Stimulated activated CD4-positive, alpha-beta T cell treated with anti-CD3 and anti-CD28 coated beads, Interleukin-2, amount 100 ng/mL, for 24 hours (primary cell): ENCODE results near the gene KAZN.

ENCODE experiments used
- DNase-seq, 2 donors: peaks; one replicate each; pipeline ENCODE4 v3.0.0-alpha.2; 2020

The KAZN gene

DNA sequence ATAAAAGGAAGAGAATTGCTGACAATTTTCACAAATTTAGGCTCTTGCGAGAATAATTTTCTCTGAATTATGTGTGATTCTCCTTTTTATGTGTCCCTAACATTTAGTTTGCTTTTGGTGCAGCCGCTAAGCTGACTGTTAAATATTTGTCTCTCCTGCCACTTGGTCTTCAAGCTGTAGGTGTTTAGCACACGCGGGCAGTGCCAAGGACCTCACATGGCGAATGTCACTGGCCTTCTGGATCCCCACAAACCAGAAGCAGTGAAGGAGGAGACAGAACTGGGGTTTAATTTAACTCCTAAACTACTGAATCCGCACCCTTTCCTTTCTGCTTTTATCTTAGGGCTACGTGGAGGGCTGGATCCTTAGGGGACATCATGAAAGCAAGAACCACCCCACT lies 120.0 kb downstream of the KAZN start:
- DNase-seq: no peak

DNA sequence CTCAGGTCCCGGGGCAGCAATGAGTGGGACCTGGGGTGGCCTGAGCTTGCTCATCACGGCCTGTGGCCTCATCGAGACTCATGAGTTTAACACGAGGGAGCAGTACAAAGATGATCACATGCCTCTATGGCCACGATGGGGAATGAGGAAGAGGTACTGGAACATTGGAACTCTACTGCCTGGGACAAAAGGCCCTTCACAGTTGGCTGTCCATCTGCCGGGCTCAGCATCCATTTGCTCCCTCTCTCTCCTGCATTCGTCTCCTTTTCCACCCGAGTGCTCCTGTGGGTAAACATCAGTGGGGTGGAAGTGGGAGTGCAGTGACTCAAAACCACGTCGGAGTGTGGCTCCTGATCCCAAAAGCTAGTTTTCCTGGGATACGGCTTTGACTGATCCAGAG lies 124.9 kb downstream of the KAZN start:
- no peak for DNase-seq

DNA sequence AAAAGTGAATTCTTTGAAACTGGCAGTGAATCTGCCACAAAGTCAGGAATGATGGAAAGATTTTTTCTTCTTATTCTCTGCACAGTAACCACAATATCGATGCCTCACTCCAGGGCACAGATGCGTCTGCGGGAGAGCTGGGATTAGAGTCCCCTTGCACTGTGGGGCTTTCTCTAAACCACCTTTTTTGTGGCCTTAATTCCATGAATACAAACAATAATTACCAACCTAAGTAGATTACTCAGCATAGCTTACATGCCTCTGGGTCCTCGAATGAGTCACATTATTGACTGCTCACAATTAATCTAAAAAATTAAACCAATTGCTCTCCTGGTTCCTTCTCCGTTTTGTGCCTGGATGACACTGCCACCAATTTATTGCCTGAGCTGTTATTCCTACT lies 125.8 kb downstream of the KAZN start:
- DNase-seq: no peak

DNA sequence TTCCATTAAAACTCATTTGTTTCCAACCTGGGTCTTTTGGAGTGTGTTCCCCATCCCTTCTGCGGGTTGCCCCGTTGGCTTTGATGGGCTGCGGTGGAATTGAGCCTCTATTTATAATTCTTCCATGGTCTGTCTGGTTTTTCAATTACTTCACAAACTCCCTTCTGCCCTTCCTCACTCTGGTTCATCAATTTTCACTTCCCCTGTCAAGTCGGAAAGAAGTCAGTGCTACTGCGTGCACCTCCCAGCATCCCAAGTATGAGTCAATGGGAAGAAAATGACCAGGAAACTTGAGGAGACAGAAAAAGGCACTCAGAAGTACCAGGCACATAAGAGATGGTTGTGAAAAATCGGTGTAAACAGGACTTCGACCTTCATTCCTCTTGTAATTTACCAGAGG lies 126.2 kb downstream of the KAZN start:
- no peak for DNase-seq

DNA sequence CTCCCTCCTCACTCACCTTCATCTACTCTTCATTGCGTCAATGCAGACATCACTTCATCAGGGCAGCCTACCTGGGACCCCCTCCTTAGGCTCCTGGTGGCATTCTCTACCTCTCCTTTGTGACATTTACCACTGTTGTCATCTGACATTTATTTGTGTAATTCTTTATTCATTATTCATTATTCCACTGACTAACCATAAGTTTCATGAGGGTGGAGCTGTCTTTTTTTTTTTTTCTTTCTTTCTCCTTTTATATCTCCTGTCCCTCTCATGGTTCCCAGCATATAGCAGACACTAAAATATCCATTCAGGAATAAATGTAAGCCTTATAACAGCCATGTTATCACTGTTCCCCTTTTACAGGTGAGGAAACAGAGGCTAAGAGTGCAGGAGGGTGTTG lies 126.8 kb downstream of the KAZN start:
- no peak for DNase-seq

DNA sequence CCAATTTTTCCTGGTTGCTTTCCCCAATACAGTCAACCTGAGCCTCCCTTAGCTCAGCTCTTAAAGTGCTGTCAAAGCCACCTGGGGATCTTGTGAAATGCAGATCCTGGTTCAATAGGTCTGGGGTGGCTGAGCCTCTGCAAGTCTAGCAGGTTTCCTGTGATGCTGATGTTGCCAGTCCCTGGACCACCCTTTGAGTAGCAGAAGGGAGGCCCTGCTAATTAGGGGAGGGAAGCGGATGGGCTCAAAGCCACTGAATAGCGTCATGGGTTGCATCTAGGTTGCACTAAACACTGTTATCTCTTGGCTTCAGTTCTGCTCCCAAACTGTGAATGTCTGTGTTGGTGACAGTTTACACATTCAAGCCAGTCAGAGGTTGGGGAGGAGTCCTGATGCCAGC lies 127.2 kb downstream of the KAZN start:
- no peak for DNase-seq

DNA sequence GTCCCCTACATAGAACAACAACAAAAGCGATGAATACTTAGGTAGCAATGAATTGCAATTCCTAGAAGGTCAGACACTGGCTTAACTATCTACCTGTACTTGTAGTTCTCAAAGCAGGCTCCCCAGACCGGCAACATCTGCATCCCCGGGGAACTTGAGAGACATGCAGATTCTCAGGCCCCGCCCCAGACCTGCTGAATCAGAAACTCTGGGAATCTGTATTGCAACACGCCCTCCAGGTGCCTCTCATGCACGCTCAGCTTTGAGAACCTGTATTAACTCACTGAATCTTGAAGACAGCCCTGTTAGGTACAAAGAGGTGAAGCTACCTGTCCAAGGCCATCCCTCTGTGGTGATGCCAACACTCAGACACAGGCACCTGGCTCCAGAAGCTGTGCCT lies 128.1 kb downstream of the KAZN start:
- DNase-seq: no peak

DNA sequence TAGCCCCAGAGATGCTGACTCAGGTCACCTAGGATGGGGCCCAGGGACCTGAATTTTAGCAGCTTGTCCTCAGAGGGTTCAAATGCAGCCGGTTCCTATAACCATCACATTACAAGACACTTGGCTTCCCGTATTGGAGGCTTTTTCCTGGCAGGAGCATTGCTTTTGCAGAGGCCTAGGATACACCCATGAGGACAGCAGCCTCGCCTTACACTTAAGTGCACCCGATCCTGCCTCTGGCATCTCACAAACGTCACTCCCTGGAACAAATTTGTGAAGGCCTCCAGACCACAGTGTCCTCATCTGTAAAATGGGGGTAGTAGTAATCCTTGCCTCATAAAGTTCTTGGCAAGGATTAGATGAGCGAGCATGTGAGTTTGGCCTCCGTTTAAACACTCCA lies 130.0 kb downstream of the KAZN start:
- no peak for DNase-seq

DNA sequence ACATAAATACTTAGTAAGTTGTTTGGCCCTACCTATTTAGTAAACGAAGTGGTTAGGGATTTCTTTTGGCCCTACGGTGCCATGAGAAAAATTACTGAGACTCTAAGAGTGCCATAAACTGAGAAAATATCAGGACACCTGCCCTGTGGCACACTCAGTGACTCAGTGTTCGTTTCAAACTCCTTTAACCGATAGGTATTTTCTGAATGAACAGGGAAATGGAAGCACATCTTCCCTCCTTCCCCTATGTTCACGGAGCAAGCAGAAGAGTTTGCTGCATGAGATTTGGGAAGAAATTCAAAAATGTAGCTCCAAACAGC lies 134.2 kb downstream of the KAZN start:
- no peak for DNase-seq

DNA sequence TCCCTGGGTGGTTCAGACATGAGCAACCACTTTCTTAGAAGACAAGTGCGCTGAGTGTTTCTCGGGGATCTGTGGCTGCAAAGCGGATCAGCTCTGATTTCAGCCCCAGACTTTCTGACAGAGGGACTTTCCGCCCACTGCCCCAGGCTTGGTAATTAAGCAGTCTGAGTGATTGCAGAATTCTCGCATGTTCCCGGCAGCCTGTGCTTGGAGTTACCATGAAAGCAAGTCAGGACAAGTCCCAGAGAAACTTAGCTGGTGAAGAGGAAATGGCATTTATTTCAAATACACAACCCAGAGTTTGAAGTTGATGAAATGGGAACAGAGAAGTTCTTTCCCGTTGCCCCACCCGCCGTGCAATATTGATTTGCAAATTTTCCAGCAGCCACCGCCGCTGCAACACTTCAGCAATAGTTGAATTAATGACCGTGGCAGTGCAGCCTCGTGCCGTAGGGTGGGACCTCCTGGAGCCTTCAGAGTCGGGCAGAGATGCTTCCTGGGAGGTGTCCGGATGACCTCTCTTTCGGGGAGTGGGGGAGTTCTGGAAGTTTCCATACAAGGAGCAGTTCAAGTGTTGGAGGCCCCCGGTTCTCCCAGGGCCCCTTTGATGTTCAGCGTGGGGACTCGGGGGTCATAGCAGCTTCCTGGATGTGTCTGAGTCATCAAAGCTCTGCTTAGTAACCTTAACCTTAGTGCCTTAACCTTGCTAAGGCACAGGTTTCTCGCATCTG lies 134.7 kb downstream of the KAZN start:
- no peak for DNase-seq

DNA sequence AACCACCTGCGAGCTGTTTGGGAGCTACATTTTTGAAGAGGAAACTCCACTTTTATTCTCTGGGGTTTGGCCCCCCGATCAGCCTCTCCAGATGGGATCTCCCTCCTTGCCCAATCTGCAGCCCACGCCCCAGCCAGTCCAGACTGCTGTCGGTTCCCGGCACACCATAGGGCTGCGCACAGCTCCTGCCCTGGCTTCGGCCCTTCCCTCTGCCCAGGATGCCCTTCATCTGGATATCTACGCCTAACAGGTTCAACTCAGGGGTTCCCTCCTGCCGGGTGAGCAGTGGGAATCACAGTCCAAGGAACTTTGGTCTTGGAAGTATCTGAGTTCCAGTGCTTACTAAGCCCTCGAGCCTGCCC lies 135.3 kb downstream of the KAZN start:
- no peak for DNase-seq

DNA sequence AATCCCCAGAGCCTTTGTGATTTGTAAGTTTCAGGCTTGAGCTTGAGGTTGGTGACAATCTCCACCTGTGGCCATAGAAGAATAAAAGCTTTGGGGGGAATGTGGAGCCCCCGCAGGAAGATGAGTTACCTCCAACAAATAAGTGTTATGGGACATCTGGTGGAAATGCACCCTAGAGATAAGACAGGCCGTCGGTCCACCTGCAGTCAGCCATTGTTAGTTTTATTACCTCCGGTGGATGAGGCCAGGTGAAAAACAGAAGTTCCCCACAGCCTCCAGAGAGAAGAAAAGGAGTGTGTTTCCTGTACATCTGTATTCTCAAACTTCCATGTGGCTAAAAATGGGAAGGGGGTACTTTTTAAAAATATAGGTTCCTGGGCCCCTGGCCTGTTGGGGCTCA lies 137.4 kb downstream of the KAZN start:
- DNase-seq: no peak

DNA sequence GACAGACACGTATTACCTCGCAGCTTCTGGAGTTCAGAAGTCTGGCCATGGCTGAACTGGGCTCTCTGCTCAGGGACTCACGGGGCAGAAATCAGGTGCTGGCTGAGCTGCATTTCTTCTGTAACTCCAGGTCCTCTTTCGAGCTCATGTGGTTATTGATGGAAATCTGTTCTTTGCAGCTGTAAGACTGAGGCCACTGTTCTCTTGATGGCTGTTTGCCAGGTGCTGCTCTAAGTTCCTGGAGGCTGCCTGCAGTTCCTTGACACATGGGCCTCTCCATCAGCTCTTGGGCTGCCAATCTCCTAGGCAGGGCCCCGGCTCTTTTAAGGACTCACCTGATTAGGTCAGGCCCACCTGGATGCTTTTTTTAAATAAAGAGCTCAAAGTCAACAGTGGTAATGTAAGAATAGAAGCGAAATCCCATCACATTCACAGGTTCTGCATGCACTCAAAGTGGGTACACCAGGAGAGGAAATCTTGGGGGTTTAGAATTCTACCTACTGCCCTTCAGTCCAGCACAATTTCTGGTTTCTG lies 139.1 kb downstream of the KAZN start:
- DNase-seq: no peak

DNA sequence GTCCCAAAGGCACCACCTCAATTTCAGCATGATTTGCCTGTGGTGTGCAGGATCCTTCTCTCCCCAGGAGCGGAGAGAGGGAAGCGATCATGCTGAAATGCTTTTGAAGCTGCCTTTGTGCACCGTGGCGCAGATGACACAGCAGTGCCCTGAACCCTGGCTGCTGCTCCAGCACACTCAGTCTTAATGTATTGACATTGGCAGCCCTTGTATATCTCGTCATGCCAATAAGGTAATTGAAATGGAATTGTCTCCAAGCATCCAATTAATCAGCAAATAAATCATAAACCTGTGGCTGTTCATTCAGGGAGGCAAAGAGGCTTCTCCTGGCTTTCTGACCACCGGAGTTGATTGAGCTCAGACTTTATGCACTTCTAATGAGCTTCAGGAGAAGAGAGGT lies 139.8 kb downstream of the KAZN start:
- no peak for DNase-seq

DNA sequence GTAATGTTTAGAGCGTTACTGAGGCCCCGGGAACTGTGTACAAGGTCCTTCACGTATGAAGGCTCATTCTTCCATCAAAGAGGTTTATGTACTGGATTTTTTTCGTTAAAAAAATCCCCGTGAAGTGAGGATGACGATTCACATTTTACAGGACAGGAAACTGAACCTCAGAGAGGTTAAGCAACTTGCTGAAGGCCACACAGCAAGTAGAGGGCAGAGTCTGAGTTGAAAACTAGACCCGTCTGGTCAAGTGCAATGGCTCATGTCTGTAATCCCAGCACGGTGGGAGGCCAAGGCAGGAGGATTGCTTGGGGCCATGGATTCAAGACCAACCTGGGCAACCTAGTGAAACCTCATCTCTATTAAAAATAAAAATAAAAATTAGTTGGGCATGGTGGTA lies 140.2 kb downstream of the KAZN start:
- DNase-seq: no peak

DNA sequence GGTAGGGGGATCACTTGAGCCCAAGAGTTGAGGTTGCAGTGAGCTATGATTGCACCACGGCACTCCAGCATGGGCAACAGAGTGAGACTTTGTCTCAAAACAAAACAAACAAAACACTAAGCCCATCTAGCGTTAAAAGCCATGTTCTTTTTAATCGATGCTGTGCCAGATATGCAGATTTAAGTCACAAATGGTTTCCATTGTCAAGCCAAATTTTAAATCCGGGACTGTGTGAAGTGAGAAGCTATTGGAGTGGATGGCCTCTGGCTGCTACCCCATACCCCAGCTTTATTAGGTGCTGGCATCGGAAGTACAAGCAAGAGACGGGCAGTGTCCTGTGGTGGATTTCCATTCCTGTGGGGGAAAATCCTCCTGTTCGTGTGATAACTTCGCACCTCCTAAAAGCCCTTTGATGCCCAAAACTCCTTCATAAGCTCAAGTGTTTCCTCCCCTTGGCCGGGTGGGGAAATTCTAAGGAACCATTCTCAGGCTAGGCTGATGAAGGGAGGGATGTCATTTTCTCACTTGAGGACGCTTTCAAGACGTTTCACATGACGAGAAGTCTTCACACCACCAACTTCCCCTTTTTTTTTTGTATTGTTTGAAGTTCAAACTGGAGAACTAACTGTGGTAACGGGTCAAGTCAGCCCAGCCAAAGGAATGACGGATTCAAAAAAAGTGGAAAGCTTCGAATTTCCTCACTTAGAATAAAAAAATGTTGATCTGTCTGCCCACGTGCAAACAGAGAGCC lies 140.8 kb downstream of the KAZN start:
- no peak for DNase-seq

DNA sequence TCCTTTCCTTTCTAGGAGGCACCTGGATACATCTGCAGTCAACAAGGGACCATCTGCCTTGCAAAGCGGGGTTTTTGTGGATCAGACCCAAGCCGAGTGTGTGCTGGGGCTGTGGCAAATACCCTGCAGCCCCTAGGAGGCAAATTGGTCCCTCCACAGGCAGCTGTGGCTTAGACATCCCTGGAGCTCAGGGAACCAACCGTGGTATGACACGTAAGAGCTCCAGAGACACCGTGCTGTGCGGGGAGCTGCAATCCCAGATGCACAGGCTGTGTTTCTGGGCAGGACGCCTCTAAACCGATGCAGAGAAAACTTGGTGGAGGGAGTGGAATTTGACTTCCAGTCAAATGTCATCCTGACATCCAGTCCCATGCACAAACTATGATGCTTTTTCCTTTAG lies 141.5 kb downstream of the KAZN start:
- DNase-seq: no peak

DNA sequence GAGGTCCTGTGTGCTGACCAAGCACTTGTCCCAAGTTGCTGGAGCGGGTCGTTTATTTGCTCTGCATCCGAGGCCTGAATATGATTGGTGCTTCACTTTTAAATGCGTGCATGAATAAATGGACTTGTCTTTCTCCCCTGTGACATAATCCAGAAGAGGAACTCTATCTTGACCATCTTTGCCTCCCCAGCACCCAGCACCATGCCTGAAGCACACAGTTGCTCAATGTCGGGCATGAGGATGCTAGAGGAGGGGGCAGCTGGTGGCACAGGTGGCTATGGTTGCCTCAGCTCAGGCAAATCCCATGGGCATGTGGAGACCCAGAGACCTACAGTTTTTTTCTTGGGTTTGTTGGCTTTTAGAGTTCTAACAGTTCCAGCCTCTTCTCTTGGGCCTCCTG lies 142.6 kb downstream of the KAZN start:
- no peak for DNase-seq

DNA sequence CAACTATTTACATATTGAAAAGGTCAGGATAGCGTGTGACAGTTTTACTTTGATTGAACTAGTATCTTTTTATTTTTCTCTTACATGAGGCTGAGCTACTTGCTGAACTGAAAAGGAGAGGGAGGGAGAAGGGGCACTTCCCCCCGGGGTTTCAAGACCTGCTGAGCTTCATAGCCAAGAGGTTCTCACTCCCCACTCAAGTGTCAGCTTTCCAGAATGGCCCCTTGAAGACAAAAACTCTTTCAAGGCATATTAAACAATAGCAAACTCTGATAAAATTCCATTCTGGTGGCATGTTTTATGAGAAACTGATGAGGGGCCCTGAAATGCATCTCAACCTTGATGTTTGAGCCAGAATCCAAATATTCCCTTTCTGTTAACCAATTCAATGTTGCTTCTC lies 143.0 kb downstream of the KAZN start:
- DNase-seq: no peak

DNA sequence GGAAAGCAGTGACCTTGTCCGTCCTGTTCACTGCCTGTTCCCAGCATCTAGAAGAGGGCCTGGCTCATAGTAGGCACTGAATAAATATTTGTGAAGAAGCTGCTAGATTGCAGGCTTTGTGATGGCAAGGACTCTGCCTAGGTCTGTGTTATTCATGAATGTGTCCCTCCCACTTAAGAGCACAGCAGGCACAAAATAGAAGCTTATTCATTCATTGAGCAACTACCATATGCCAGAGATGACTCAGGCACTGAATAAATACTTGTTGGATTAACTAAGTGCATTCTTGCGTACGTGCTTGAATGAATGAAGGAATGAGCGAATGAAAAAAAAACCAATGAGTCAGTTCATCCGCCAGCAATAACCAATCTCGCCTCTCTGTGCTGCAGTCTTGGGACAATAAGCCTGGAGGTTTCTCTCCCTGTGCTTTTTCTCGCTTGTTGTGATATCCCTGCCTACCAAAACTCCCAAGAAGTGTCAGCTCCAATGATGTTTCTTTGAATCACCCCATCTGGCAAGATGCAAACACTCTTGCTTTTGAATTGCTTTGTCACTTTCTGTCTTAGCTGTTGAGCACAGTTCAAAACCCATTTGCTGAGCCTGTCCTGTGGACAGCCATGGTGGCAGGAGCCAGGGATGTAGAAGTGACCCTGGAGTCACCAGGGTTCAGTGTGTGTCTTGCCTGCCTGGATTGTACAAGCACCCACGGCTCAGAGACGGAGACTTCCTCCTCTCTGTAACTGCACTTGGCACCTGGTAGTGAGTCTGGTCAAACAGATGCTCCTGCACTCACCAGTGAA lies 143.9 kb downstream of the KAZN start:
- no peak for DNase-seq

DNA sequence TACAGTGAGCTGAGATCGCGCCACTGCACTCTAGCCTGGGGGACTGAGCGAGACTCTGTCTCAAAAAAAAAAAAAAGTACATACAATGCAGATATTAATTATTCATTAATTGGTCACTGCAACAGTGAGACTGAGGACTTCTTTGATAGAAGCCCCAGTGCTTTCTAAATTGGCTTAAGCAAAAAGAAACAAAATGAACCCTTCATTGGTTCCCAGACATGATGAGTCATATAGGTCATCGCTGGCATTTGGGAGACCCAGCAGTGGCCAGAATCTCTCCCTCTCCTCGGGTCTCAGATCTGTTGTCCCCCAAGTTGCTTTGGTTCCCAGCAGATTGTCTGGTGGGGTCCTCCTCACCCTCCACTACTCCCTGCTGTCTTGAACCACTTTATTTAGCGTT lies 144.9 kb downstream of the KAZN start:
- no peak for DNase-seq

DNA sequence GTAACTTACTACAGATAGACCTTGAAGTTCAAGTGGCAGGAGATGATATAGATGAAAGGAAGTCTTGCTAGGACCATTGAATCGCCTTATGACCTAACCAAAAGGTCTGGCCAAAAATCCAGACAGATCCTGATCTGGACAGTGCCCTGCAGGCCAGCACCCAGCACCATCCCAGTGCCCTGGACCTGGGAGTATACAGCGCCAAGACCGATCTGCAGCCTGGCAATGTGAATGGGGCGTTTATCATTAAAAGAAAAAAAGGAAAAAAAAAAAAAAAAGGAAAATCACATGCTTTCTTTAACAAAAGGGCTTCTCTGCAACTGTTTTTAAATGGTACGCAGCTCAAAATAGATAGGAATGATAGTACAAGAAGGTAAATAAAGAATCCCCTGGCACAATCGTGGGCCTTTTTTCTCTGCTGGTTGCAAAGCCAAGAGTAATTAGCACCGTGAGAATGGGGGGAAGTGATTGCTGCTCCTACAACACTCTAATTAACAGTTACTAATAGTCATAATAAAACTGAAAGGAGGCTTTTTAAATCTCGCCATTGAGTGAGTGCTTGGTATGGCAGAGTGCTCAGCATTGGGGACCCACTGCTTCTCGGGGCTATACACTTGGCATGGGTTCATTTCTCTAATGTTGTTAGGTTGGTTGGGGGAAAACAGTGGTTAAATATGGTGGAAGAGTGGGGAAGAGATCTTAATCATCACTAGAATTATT lies 146.7 kb downstream of the KAZN start:
- DNase-seq: no peak

DNA sequence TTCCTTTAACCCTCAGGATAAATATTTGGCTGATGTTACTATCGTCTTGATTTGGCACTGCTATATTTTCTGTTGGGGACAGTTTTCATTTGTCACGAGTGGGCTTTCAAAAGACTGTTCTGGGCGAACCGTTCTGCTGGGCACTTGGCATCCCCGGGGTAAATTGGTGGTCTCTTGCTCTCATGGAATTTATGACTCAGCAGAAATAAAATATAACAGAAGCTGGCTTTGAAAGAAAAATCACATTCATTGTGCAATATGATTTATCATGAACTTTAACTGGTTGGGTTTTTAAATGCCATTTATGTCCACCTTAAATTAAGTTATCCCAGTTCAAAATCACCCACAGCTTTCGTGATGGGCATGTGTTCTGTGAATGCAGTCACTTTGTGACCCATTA lies 147.3 kb downstream of the KAZN start:
- DNase-seq: no peak
